ENCODE results near the gene LRMDA.

LRMDA gene

DNA sequence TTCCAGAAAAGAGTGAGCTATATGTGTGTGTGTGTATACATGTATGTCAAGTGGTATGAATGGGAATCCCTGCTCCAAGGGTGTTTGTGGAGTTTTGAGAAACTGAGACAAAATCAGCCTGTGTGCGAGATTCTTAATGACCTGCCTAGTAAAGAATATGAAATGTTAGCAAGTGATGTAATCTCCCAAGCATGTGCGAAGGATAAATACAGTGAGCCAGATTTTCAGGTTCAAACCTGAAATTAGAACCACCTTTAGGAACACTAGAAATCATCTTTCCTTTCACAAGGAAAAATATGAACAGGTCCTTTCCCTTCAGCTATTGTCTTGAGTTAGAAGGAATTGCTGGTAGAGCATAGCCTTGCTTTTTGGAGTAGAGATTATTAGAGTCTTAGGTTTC, 457.6 kb downstream of the LRMDA start:
- DNase-seq, result no peak

DNA sequence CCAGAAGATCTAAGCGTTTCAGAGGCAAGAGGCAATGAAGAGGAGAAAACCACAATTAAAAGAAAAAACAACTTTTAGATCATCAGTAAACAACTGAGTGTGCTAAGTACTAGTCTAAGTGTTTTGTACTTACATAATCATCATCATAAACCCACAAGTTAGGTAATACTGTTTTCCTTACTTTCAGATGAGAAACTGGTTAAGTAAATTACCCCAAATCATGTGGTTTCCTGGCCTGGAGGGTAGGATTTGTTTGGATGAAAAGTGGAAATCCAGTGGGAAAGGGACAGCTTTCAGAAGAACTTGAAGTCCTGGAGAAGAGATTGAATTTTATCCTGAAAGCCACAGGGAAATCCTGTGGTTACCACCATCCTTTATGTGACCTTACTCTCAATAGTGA, 463.3 kb downstream of the LRMDA start:
- DNase-seq, result no peak

DNA sequence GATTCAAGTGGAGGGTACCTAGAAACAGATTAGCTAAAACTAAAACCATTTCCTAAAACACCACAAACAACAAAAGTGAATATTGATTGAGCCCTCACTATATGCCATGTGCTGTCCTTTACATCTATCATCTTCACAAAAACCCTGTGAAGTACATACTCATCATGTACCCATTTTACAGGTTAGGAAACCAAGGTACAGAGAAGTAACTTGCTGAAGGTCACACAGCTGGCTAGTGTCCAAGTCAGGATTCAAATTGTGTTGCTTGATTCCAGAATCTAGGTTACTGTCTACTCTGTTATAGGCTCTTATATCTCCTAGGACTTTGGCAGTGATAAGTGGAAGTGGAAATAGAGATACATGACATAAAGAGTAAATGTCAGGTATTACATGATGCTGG, 463.8 kb downstream of the LRMDA start:
- DNase-seq, result no peak

DNA sequence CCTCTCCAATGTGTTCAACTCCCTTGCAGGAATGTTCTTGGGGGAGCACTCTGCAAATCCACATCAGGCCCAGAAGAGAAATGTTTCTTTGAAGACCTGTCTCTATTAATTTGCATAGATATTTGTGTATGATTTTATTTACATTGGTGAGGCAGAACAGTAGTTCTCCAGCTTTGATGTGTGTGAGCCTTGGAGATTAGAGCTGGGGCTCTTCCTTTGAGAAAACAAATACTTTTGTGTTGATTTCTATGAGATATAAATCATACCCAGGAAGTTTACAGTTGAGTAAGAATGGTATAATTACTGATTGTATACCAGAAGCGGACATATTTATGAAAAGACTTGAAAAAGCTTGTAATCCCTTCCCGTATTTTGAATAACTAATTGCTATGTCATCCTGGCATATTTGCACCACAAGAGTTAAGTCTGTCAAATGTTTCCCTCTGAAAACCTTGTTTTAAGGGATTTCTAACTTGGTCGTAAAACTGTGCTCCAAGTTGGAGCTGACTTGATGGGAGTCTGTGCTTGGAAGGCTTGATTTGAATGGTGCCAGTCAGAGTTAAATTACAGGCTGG, 468.5 kb downstream of the LRMDA start:
- no peak for DNase-seq

DNA sequence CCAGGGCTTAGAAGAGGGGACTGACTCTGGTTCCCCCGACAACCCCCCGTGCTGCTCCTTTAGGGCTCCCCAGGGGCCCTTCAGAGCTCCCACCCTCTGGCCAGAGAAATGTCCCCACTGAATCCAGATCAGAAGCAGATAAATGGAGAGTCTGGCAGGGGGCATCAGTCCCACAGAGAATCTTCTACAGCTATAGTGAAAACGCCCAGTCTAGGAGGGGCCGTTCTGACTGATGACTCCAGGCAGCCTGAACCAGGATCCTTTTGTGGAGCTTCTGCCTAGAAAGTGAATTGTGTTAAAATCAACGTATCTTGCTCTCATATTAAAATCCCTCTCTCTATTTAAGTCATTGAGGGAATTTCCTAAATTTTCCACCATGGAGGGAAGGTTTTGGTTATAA, 471.4 kb downstream of the LRMDA start:
- DNase-seq, result no peak

DNA sequence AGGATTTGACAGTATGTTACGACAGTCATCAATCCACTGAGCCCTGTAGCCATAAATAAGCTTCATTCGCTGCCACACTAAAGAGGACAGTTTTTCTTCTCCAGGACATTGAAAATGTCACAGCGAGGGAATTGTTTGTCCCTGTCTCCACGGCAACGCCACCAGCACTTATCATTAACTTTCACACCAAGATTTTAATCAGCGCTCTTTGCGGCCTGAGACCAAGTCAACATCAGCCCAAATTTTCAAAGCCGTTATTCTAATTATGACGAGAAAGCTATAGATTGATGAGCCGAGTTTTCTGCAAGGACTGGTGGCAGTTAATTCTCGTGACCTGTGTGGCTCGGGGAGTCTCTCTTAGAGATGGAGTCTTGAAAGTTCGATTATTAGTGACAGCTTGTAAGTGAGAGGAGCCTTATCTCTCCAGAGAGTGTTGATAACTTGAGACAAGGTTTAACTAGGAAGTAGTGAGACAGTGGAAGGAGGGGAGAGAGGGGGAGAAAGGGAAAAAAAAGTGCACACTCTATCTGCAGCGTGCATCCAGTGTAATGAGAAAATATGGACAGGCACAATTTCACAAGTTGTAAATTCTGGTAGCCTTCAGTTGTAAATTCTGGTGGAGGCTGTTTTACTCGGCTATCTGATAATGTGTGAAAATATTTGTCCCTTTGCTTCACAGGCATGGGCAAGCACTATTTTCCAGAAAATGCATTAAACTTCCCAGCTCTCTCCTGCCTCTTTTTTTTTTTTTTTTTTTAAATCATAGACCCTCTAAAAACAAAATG, 473.3 kb downstream of the LRMDA start:
- DNase-seq, result no peak

DNA sequence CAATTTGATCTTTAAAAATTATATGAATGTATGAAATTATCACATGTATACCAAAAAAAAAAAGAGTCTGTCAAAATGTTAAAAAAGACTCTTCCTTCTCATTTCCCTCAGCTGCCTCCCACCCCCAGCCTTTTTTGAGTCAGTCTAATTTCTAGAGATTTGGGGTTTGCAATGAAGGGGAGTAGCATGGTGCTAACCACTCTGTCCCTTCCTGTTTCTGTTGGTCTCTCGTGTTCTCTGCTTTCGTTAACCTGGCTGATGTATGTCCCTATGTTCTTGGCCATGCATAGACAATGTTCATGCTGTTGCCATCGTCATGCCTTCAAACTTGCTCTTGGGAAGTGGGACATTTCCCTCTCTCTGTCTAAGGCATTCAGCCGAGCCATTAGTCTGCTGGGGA, 474.1 kb downstream of the LRMDA start:
- no peak for DNase-seq

DNA sequence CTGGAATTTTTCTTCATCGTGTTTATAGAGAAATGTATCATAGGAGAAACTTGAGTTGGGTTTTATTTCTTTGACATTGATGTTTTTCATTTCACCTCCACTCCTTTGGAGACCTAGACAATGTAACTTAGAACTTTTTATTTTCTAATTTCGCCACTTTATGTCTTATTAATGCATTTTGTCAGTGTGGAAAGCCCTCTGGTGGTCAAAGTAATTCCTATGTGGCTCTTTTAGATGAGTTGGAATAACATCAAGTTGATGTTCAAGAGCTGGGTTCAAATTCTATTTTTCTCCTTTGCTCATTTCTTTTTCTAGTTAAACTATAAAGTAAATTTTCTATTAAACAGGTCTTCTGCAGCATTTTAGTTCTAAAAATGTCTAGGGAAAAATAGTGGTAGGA, 478.6 kb downstream of the LRMDA start:
- DNase-seq, result no peak

DNA sequence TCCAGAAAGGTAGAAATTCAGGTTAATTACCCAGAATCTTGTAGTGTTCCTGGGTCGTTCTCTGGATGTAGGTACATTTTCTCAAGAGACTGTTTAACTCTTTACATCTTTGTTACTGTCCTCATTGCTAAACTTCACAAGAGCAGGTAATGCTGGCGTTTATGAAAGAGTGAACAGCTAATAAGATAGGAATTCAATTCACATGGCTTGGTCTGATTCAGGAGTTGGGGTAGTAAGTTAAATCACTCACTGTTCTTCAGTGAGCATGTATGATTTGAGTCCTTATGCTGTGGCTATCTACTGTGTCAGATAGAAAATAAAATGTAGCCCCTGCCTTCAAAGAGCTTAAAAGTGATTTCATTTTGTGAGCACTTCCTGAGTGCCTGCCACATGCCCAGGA, 480.0 kb downstream of the LRMDA start:
- DNase-seq, result no peak

DNA sequence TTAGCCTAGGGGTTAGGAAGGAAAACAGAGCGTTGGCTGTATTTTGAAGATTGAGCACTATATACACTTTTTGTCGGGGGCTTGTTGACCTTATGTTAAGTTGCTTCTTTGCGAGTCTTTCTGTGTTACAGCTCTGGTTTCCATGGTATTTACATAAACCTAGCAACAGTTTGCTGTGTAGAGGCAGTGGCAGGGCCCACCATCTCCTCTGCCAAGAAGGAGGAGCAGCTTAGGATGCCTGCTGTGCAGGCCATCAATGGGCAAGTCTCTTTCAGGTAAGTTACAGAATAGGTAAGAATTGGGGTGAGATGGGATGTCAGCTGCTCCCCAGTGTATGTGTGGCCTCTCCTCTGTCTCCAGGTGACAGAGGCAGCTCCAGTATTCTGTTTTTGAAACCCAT, 485.5 kb downstream of the LRMDA start:
- no peak for DNase-seq

DNA sequence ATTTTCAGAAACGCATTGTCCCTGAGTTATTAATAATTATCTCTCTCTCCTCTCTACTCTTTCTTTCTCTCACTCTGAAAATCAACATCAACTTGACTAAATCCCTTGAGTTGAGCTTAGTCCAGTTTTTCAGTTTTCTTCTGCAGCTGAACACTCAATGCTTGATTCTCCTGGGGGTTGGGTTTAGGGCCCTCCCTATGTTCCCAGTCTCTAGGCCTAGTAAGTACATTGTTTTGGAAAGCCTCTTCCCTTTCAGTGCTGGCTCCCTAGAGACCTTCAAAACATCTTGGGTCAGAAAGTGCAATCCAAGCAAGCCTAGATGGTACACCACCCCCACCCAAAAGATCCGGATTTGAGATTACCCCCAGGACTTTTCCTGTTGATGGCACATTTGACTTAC, 488.5 kb downstream of the LRMDA start:
- no peak for DNase-seq

DNA sequence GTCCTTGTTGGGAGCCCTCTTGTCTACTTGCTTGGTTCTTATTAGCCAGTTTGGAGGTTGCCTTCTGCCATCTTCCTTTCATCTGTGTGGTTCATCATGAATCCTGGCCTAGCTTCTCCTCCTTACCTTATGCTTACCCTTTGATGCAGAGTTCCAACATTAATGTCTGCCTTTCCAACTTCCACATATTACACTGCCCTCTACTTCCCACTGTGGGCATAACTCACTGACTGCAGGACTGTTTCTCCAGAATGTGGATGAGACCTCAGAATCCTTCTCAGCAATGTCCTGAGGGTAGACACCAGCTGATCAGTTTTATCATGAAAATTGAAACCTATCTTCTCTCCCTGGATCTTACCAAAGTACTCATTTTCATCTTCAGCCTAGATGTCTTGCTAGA, 491.0 kb downstream of the LRMDA start:
- no peak for DNase-seq

DNA sequence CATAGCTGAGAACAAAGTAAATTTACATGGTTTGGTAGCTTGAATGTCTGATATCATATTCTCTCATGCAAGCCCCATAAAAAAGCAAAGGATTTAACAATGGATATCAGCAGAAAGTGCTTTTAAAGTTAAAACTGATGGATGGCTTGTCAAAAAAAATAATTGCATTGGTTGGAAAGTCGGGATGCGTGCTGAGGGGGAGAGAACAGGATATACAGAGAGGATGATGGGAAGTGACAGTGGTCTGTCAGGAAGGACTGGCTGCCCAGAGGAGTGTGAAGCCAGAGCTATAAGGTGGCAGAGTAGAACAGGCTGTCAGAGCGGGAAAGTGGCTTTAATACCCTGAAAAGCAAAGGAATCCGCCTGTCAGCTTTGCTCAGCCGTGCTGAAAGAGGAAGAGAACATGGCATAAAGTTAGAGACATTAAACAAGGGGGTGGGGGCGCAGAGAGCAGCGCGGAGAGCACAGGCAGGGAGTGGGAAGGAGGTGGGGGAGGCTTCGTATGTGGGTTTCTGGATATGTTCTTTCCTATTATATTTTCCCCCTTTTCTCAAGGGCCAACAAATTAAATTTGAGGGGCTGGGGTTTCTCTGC, 493.0 kb downstream of the LRMDA start:
- no peak for DNase-seq

DNA sequence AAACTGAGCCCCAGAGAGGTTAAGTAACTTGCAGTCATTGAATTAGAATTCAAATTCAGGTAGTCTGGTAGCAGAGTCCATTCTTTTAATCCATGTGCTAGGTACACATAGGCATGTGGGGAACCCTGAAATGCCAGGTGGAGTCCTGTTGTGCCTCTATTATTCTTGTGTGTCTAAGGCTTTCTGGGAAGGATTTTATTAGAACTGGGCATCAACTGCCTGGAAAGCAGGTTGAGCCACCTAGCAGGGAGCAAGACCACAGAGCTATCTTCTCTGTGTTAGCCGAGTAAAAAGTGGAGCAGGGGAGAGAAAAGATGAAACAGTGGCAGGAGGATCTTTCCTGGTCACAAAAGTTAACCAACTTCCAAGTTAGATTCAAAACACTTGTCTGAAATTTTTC, 494.6 kb downstream of the LRMDA start:
- no peak for DNase-seq

DNA sequence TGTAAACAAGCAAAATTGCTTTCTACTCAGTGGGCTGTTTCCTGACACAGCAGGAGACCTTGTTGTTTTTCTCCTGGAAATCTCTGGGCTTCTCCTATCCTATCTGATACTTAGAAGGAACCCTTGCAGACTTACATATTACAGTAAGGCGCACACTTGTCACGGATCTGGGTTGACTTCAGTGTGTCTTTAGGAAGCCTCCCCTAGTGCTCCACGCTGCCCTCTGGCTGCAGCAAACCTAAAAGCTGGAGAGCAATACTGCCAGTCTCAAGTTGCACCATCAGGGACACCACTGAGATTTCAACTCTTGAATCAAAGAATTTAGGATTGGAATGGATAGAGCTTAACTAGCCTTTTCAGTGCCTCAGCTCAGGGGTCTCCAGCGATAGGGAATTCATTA, 495.3 kb downstream of the LRMDA start:
- DNase-seq, result no peak

DNA sequence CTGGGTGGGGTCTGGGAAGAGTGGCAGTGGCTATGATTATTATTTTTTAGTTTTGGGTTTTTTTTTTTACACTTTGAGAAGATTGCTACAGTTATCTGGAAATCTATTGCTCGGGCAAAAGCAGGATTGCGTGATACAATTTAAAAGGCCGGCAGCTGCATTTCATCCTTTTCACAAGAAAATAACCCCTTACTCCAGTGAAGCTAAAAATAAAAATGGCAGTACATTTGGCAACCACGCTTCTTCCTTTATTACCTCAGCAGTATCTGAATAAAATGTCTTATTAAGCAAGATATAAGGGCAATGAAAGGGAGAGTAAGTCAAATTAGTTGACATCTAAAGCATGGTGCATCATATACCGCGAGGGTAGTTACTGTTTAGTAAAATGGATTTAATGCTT, 496.8 kb downstream of the LRMDA start:
- no peak for DNase-seq

DNA sequence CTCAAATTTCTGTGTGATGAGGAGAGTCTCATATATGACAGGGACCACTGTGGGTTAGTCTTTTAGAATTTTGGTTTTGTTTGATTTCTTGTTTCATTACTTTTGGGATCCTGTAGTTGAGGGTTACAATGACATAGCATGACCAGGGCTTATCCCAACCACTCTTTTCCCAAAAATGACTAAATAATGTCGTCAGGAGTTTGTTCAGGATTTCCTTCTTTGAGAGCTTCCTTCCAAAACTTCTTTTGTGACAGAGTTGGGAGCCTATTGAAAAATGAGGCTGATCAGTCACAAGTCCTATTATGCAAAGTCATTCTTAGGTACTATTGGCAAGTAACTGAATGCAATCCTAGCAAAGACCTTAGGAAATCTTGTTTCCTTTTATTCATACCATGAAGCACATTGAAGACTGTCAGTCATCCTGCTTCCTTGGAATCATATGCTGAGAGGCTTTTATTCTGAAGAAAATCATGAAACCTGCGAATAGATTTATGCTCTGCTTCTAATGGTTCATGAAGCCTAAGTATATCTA, 498.3 kb downstream of the LRMDA start:
- DNase-seq, result no peak

DNA sequence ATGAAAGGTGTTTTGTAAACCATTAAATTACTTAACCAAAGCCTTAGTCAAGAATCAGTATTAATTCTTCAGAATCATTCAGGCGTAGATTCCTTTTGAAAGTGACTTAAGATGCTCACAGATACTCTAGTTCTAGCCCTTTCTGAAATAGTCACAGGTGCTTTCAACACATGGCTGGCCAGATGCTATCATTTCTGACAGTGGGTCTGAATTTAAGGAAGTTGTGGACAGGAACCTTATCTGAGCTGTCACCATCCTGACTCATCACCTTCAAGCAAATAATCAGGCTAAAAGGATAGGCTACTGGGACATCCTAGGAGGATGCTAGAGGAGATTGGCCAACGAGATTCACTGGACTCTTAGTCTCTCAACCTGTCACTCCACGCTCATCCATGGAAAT, 501.5 kb downstream of the LRMDA start:
- no peak for DNase-seq

DNA sequence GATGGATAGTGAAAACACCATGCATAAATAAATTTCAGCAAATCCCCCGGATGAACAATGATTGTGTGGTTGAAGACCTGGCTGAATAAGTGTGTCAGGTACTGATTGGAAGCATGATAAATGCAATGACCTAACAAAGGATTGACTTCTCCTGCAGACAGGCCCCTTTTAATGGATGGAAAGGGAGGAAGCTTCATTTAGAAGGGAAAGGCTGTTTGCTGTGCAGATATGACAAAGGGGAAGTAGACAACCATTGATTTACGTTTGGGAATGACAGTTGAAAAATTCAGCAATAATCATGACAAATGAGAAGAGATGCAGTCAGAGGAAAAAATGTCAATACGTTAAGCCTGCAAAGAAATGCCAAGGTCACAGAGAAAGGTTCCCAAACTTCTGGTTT, 503.8 kb downstream of the LRMDA start:
- DNase-seq, result no peak

DNA sequence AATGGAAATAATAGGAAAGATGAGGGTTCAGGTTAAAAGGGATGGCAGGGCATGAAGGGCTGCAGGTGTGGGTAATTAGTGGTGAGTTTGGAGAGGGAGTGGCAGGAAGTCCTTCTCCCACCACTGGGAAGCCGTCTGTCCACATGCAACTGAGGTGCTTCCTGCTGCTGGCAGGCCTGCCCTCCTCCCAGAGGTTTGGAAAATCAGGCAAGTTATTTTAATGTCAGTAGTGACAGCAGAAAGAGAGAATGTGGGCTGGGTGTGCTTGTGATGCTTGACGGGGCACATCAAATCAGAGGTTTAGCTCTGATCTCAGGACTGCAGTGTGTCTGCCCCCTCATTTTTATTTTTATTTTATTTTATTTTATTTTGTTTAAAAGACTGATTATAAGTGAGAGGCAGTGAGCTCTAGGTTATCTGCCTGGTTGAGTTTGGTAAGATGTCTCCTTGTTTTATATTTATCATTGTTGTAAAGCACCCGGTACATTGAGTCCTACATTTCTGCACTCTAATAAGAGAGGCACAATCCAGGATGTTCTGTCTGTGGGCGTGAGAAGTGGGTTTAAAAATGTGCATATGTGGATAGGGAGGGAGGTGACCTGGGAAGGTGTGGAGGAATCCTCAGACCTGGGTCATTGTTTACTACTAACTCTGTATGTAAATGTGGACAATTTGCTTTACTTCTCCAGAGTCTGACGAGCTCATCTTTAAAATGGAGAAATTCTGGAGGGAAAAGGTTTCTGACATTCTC, 504.4 kb downstream of the LRMDA start:
- no peak for DNase-seq

DNA sequence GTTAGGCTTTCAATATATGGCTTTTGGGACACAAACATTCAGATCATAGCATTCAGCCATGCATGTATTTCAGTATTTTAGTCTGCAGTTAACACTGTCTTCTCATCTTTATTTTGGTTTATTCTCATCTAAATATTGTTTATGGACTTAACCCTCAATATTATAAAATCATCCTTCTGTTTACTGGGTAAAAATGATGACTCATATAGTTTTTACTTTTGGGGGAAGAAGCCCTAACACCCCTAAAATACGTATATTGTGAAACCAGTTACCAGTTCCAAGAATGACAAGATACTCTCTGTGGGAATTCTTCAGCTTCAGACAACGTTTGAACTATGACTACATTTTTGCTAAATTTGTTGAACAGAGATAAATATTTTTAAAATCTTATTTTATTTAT, 505.4 kb downstream of the LRMDA start:
- no peak for DNase-seq

DNA sequence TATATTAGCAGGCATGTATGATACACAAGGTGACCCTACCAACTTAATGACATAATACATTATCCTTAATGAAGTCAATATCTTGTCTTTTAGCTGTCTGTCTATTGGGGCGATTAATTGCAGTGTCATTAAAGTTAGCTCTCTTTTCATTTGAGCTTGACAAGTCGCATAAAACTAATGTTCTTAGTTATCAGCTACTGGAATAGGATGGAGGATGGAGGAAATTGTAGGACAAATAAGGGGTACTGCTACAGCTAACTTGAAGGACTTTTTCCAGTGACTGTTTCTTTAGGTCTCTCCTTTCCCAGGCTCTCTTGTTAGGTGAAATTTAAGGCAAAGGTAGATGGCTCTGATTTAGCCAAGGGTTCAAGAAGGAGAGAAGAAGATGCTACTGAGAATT, 506.4 kb downstream of the LRMDA start:
- DNase-seq, result no peak

DNA sequence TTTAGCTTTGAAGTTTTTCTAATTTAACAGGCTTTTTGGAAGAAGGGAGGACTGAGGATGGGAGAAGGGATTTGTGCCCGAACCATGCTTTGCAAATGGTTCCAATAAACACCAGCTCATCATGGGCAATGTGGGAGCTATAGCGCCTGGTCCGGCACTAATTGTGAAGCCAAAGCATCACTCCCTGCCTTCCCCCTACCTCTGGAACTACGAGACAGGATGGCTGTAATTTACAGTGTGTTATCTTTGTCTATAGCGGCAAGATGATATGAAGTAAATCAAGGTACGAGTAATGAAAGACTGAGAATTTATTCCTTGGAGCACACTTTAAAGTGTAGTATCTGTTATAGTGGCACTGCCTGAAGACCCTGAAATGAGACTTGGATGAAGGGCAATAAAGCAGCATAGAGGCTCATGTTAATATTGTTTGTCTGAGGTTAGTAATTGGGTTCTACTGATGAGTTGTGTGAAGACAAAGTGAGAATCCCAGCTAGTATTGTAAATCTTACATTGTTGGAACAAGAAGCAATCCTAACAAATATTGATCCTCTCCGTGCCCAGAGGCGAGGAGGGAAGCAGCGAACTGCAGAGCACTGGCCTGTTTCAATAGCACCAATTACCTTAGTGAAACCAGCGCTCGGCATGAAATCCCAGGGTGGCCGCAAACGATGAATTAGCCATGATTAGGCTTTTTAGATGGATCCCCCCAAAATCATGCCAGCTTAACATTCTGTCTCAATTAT, 507.1 kb downstream of the LRMDA start:
- DNase-seq, result no peak

Measured in activated CD4-positive, alpha-beta T cell treated with anti-CD3 and anti-CD28 coated beads for 1 hour (primary cell).